Measurements from ENCODE around the gene KDSR. TPM values are rescaled to one million over a fixed set of nuclear protein-coding genes. Genes with fewer than 3 reads are reported as not detected.

The KDSR gene
- total and polyA plus RNA-seq, 2 of the 13 experiments (the other 11 are each of a cell fraction or from before 2014, with no cell fraction given): 10.4 to 20.9 TPM

GRCh38 chr18:63367053-63367953, at the start of gene KDSR (continued):
- TF ChIP-seq ZBTB40 (IDR thresholded peaks at IDR 0.05) (no peak), ZBTB40 (CRISPR knock-in tag; IDR thresholded peaks at IDR 0.05) (peak; percentile 74; the same call in 1 of the 2 replicates), MXD4 (CRISPR knock-in tag; IDR thresholded peaks at IDR 0.05) (peak; percentile 39; the same call in 1 of the 2 replicates), MYC (CRISPR knock-in tag; IDR thresholded peaks at IDR 0.05; ENCODE audit: borderline replicate concordance) (peak; percentile 67), ZBTB34 (CRISPR knock-in tag; IDR thresholded peaks at IDR 0.05) (peak; percentile 80; the same call in 1 of the 2 replicates), E2F1 (CRISPR knock-in tag; IDR thresholded peaks at IDR 0.05) (peak; percentile 66), ZMYM2 (CRISPR knock-in tag; IDR thresholded peaks at IDR 0.05) (no peak), PBX3 (CRISPR knock-in tag; IDR thresholded peaks at IDR 0.05; ENCODE audit: borderline replicate concordance) (peak; percentile 38; the same call in 1 of the 2 replicates), ZFP82 (CRISPR knock-in tag; IDR thresholded peaks at IDR 0.05; ENCODE audit: borderline replicate concordance) (peak; percentile 60; the same call in 1 of the 2 replicates), ZEB1 (IDR thresholded peaks at IDR 0.05; ENCODE audit: insufficient replicate concordance, low read depth) (peak; percentile 82), ARHGAP35 (CRISPR knock-in tag; IDR thresholded peaks at IDR 0.05; ENCODE audit: borderline replicate concordance) (peak; percentile 66; the same call in 1 of the 2 replicates), ZFP37 (CRISPR knock-in tag; IDR thresholded peaks at IDR 0.05; ENCODE audit: borderline replicate concordance) (no peak; the same call in 1 of the 2 replicates)

All from HepG2 (cell line).